Measurements from ENCODE around the gene USP27X.

The USP27X gene

GRCh38 chrX:49892542-49892941 lies 13.3 kb downstream of the USP27X start:
- no peak for DNase-seq

- no peak for DNase-seq
Observed at GRCh38 chrX:49896951-49897350, 17.7 kb downstream of the USP27X start.

- DNase-seq: no peak
Observed at GRCh38 chrX:49901048-49901447, 21.8 kb downstream of the USP27X start.

- peak; percentile 7 for DNase-seq
Observed at GRCh38 chrX:49910344-49910743, 31.1 kb downstream of the USP27X start.

- no peak for DNase-seq
Observed at GRCh38 chrX:49912086-49912485, 32.8 kb downstream of the USP27X start.

GRCh38 chrX:49912861-49913260 lies 33.6 kb downstream of the USP27X start:
- DNase-seq: no peak

GRCh38 chrX:49915361-49916222 lies 36.3 kb downstream of the USP27X start:
- peak; percentile 1 for DNase-seq

- DNase-seq: no peak
Observed at GRCh38 chrX:49919617-49920016, 40.3 kb downstream of the USP27X start.

GRCh38 chrX:49921109-49921508 lies 41.8 kb downstream of the USP27X start:
- DNase-seq: no peak

GRCh38 chrX:49922291-49923241 lies 43.3 kb downstream of the USP27X start, which contains the start of gene CLCN5:
CLCN5 (plus strand) TSS chrX:49922596; CDS start chrX:49925299, 2,703 bp downstream.
- DNase-seq: peak; percentile 87

GRCh38 chrX:49925176-49925575 lies 45.9 kb downstream of the USP27X start:
- DNase-seq: no peak

- no peak for DNase-seq
Observed at GRCh38 chrX:49930039-49930438, 50.8 kb downstream of the USP27X start.

All from NCI-H1105 (cell line).